NCI-H2227 (cell line): ENCODE results near the gene CREB3L1.

ENCODE experiments used
- DNase-seq: peaks from one replicate; lab custom pipeline; 2025; ENCODE audit not compliant: unreplicated experiment; lab: John Stamatoyannopoulos, UW

The CREB3L1 gene

GRCh38 chr11:46321757-46322156 lies 44.3 kb downstream of the CREB3L1 start:
- no peak for DNase-seq

GRCh38 chr11:46322759-46323158 lies 45.3 kb downstream of the CREB3L1 start:
- DNase-seq: no peak

- DNase-seq: peak; percentile 80
Measured at GRCh38 chr11:46326813-46327416, 49.5 kb downstream of the CREB3L1 start.

- DNase-seq: no peak
Measured at GRCh38 chr11:46327829-46328228, 50.4 kb downstream of the CREB3L1 start.

GRCh38 chr11:46330154-46330553 lies 52.7 kb downstream of the CREB3L1 start:
- no peak for DNase-seq

GRCh38 chr11:46330563-46331281 lies 53.3 kb downstream of the CREB3L1 start:
- peak; percentile 90 for DNase-seq

- no peak for DNase-seq
Measured at GRCh38 chr11:46331282-46331984, 54.0 kb downstream of the CREB3L1 start.

GRCh38 chr11:46332093-46332567 lies 54.7 kb downstream of the CREB3L1 start:
- DNase-seq: no peak

- DNase-seq: peak; percentile 53
Measured at GRCh38 chr11:46332568-46333393, 55.3 kb downstream of the CREB3L1 start.

GRCh38 chr11:46333394-46333947 lies 56.0 kb downstream of the CREB3L1 start:
- DNase-seq: peak; percentile 65

- no peak for DNase-seq
Measured at GRCh38 chr11:46334211-46334610, 56.7 kb downstream of the CREB3L1 start.

GRCh38 chr11:46335271-46335670 lies 57.8 kb downstream of the CREB3L1 start:
- peak; percentile 22 for DNase-seq

- peak; percentile 67 for DNase-seq
Measured at GRCh38 chr11:46335890-46336562, 58.6 kb downstream of the CREB3L1 start.

- no peak for DNase-seq
Measured at GRCh38 chr11:46336563-46337180, 59.2 kb downstream of the CREB3L1 start.

- no peak for DNase-seq
Measured at GRCh38 chr11:46337626-46338345, 60.3 kb downstream of the CREB3L1 start.

- no peak for DNase-seq
Measured at GRCh38 chr11:46338636-46338987, 61.1 kb downstream of the CREB3L1 start.

- peak; percentile 82 for DNase-seq
Measured at GRCh38 chr11:46338988-46339666, 61.7 kb downstream of the CREB3L1 start.

GRCh38 chr11:46339816-46340215 lies 62.4 kb downstream of the CREB3L1 start:
- DNase-seq: no peak

- no peak for DNase-seq
Measured at GRCh38 chr11:46341454-46341853, 64.0 kb downstream of the CREB3L1 start.
